Islet precursor cell (in vitro differentiated cells): ENCODE data around the gene CENPM.

Experiments
- DNase-seq: peaks from one replicate; pipeline ENCODE4 v3.0.0-alpha.2; 2018

The CENPM gene, protein sequence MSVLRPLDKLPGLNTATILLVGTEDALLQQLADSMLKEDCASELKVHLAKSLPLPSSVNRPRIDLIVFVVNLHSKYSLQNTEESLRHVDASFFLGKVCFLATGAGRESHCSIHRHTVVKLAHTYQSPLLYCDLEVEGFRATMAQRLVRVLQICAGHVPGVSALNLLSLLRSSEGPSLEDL

DNA sequence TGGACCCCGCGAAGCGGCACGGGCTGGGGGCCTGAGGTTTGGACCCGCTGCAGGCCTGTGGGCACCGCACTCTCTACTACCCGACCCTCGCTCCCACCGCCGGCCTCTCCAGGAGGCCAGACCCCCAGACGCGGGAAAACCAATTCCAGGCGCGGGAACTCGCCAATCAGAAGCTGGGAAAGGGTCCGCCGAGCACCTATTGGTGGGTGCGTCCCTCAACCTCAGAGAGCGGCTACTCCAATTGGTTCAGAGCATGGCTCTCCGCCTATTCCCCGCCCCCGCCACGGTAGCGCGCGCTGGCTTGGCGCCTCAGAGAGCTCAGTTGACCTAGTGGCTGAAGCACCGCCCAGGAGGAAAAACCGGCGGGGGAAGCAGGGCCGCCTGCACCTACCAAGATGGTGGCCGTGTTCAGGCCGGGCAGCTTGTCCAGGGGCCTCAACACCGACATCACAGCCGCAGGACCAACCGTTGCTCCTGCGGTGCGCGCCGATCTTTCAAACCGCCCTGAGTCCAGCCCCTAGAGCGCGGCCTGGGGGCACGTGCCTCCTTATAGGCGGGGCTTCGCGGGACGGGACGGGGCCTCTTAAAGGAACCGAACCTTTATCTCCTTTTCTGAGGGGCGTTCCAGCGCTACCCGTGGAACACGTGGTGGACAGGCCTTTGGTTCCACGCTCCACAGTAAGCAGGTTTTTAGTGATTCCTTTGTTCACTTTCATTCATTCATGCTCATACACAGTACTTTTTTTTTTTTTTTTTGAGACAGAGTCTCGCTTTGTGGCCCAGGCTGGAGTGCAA, at the start of gene CENPM:
Gene CENPM (minus strand): TSS at position 524 of the 795 bp plus-strand sequence. CDS start 76 bp downstream, at position 448.
- peak; percentile 99 for DNase-seq

DNA sequence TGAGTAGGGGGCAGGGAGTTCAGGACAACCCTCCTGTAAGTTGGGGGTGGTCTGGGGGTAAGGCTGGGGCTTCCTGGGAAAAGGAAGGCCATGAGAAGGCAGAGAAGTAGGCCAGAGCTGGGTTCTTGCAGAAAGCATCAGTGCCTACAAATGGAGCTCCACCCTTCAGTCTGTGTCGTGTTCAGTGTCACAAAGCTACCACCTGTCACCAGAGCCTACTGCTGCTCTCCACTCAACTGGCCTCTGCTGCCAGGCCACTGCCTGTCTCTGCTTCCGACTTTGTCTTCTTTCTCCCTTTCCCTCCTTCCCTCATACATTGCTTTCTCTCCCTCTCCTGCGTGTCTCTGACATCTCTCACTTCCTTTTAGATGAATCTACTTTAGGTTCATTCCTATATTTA, 48.3 kb upstream of the CENPM start:
- DNase-seq = peak; percentile 22

DNA sequence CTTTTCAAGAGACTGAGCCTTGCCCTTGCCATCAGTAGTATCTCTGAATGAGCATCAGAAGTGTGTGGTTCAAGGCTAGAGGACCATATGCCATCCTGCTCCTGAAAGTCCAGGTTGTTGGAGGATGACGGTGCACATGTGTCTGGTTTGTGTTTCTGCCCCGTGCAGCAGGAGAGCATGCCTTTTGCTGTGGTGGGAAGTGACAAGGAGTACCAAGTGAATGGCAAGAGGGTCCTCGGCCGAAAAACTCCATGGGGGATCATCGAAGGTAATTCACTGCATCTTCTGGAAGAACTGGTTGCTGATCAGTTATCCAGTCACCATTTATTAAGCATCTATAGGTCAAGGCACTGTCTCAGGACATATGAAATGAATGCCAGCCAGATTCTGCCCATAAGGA, 45.5 kb upstream of the CENPM start:
- DNase-seq = peak; percentile 13

DNA sequence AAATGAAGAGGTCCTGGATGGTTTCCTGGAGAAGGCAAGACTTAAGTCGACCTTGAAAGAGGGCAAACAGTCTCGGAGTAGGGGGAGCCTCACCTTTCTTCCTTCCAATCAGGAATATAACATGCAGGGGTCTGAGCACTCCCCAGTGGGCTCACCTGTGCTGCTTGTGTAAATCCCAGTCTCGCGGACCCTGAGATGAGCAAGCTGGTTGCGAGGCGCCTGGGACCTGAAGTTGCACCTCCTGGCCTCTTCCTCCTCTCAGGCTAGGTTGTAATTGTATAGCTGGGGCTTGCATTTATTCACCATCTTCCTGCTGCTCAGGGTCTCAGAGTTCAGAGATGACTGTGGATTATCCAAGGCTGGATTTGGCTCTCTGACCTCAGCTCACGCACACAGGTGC, 44.2 kb upstream of the CENPM start:
- DNase-seq = peak; percentile 22

DNA sequence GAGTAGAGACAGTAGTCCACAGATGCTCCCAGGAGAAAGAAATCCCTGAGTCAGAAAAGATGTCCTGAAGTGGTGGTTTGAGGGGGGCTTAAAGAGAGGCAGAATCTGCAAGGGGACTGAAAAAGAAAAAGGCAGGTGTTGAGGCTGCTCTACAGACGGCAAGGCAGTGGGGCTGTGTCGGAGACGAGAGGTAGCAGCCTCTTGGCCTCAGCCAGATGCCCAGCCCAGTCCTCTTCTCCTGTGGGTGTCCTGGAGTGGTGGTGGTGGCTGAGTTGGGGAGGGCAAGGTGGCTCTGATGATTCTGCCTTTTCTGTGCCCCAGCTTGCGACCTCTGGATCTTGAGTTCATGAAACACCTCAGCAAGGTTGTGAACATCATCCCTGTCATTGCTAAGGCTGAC, 42.3 kb upstream of the CENPM start:
- peak; percentile 43 for DNase-seq

DNA sequence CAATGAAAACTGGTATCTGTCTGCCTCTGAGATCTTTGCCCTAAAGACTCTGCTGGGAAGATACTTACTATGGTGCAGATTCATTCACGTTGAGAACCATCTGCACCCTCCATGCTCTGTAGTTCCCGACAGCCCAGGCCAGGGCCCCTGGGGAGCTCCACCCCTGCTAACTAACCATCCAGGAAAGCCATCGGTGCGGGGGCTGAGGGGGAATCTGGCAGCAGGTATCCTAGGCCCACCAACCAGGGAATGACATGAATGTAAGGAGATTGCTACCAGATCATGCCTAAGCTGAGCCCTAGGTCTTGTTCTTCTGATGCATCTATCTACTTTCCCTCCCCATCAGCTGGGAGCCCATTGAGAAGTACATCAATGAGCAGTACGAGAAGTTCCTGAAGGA, 40.3 kb upstream of the CENPM start:
- peak; percentile 32 for DNase-seq

DNA sequence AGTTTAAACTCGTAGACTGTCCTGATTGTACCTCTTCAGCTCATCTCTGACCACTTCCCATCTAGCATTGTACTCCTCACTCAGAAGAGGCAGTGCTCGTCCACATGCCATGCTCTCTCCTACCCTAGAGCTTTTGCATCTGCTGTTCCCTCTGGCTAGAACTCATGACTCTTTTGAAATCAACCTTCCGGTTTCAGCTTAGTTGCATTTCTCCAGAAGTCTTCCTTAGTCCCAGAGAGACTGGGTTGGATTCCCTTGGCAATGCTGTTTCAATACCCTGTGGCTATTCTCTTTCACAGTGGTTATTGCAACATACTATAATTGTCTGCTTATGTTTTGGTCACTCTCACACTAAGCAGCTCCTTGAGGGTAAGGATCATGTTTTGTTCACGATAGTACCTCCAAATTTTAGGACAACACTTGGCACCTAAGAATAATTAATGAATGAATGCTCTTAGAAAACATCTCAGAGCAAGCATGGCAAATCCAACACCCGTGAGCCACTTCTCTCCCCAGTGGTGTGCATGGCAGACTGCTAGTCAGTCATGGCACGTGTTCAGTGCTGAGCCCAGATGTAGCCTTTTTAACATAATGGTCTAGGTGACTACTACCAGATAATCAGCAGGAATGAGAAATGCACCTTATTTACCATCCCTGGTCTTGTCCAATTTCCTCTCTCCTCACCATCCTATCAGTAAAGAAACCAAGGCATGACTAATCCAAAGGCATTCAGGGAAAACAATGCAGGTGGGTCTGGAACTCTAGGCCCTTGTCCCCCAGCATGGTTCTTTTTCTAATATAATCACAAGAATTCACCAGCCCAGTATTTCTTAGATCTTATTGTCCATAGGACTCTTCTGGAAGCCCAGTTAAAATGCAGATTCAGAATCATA, 36.8 kb upstream of the CENPM start:
- no peak for DNase-seq

DNA sequence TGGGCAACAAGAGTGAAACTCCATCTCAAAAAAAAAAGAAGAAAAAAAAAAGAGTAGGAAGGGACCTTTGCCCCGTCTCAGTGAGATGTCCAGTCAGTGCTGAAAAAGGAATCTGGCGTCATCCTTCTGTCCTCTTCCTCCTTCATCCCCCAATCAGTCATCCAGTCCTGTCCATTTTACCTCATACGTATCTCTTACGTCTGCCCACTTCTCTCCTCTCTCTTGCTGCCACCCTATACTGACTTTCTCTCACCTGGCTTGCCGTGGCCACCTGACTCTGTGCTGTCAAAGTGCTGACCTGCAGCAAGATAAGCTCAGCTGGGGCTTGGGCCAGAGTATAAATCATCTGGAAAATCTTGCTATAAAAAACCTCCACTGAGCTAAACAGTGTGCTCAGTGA, 35.9 kb upstream of the CENPM start:
- DNase-seq = no peak

DNA sequence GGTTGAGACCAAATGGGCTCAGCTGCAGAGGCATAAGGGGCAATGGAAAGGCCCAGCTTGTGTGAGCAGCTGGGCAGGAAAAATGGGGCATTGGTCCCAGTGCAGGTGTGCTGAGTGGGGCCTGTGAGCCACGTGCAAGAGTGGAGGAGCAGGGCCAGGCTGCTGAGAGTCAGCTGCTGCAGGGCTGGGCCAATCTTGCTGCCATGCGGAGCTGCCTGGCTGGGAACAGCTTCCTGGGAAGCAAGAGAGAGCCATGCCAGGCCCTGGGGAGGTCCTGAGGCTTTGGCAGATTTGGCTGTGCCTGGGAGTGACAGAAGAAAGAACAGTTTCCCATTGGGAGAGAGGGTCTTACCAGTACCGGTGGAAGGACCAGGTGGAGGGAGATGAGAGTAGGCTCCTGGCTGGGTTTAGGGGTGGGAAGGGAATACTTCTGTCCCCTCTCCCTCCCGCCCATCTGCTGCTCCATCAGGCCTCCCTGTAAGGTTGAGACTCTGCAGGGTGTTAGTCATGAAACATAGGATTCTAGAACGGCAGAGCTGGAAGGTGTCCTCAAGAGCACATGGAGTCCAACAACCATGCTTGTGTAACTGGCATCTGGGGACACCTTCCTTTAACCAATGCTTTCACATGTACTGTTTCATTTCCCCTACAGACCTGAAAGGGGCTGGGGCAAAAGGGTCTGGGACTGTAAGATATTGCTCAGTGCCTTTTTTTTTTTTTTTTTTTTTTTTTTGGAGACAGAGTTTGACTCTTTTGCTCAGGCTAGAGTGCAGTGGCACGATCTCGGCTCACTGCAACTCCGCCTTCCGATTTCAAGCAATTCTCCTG, 32.7 kb upstream of the CENPM start:
- no peak for DNase-seq

DNA sequence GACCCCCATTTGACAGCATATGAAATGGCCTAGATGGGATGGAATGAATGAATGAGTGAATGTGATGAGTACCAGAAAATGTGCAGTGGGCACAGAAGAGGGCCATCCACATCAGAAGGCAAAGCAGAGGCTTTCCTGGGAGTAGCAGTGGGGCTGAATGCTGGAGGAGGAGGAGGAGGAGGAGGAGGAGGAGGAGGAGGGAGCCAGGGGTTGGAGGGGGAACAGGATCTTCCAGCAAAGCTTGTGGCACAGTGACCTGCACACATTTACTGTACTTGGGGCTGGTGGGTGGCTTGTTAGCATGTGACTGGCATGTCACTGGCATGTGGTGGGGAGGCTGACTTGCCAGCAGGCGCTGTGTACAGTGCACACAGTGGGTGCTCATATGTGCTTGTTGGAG, 31.8 kb upstream of the CENPM start:
- no peak for DNase-seq

DNA sequence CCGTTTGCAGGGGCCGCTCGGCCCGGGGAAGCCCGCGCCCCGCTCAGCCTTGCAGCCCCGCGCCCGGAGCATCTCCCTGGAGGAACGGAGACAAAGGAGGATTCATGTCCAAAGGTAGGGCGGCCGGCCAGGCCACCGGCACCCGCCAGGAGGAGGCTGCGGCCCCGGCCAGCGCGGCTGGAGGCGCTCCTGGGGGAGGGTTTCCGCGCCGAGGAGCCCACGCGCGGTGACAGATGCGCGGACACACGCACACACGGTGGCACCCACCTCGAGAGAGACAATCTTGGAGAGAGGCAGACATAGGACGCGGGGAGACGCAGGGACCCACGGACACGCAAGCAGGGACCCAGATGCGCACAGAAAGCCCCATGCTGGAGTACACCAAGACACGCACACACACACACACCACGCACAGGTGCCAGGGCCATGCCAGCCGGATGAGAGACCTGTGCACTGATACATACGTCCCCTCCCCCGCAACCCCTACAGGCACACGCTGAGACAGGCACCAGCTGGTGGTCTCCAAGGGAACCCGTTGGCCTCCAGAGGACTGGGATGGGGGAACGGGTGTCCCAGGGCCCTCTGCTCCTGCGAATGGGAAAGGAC, 30.1 kb upstream of the CENPM start:
- DNase-seq = no peak

DNA sequence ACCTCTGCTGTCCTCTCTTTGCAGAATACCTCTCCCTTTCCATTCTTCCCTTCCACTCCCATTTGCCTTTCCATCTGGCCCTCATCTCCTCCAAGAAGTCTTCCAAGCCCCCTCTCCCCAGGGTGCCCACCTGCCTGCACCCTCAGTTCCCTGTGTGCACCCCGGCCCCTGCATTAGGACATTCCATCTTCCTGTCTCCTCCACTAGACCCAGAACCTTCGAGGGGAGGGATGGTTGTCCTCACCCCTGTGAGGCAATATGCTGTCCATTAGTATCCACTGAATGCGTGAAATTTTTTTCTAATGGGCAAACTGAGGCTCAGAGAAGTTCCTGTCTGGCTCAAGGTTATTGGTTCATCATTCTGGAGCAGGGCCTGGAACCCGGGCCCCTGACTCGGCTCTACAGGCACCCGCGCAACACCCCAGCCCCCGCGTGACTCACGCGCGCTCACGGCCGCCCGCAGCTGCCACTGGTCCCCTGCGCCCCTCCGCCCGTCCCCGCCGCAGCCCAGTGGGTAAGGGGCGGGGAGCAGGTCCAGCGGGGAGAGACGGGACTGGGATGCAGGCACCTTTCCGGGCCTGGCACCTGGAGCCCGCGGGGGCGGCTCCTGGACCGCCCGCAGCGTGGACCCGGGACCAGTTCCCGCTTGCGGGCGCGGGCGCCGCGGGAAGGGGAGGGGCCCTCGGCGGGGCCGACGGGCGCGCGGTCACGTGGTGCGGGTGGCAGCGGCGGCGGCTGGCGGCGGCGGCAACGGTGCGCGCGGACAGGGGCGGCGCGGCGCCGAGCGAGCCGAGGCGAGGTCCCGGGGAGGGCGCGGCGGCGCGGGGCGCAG, 29.3 kb upstream of the CENPM start:
- no peak for DNase-seq

DNA sequence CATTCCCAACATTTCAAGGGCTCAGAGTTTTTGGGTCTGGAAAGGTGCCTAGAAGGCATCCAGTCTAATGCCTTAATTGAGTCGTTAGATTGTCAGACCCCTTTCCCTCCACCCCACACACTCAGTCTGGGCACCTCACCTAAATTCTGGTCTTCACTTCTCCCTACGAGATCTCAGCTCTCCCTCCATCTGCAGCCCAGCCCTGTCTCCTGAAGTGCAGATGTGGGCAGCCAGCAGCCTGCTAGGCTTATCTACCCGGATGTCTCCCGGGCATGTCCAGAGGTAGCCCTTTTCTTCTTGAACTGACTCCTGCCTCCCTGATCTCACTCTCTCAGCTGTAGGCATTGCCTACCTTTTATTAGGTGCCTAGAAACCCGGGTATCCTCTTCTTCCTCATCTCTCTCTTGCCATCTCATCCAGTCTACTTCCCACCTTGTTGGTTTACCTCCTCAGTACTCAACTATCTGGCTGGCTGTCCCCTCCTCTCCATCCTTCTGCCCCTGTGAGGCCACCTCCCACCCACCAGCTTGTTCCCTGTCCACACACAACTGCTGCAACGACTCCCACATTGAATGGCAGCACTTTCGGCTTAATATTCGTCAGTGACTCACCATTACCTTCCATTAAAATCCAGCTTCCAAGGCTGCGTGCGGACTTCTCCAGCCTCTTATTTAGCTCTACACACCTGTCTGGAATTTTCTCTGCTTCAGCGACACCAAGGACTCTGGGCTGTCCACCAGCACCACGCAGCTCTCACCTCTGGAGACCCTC, 28.5 kb upstream of the CENPM start:
- no peak for DNase-seq

DNA sequence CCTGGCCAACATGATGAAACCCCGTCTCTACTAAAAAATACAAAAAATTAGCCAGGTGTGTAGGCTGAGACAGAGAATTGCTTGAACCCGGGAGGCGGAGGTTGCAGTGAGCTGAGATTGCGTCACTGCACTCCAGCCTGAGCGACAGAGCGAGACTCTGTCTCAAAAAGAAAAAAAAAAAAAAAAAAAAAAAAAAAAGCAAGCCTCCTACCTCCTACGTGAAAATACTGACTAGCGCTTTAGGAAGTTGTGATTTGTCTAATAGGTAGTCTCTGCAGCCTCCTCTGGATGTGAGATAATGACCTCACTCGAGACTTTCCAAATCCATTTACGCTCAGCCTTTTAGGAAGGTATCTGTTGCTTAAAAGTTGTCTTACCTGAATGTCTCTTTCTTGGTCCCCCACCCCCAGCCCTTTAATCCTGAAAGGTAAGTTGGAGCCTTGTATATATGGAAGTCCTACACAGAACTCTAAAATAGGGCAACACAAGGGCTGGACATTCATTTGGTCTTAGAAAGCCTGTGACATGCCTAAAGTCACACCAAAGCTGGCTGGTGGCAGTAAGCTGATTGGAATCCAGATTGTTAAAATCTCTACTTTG, 27.8 kb upstream of the CENPM start:
- DNase-seq = no peak

DNA sequence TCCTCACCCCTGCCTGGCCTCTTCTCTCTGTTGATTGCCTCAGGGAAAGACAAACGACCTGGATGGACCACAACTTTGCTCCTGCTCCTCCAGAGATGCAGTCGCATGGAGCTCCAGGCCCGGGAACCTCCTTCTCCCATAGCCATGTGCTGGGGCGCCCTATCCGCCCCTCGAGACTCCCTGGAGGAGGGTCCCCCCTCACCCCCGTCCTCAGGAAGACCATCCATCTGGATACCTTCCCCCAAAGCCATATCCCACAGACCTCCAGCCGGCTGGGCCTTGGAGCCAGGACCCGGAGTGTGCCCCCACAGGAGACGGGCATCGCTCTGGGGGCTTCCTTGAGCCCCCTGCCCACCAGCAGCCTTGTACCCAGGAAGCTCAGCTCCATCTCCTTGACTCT, 24.5 kb upstream of the CENPM start:
- no peak for DNase-seq

DNA sequence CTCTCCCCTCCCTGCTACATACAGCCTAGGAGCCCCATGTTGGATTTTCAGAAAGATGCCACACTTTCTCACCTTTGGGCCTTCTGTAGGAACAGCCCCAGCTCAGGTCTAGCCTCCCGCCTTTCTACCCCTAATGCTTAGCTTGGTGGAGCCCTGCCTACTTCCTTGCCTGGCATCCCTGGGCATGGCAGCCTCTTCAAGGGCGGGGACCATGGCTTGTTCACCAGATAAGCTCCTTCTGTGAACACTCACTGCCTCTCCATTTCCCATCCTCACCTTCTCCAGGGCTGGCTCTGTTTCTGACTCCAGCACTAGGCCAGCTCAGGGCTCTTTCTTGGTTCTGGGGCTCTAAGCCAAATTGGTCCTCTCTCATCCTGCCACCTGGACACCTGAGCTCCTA, 23.6 kb upstream of the CENPM start:
- DNase-seq = no peak

DNA sequence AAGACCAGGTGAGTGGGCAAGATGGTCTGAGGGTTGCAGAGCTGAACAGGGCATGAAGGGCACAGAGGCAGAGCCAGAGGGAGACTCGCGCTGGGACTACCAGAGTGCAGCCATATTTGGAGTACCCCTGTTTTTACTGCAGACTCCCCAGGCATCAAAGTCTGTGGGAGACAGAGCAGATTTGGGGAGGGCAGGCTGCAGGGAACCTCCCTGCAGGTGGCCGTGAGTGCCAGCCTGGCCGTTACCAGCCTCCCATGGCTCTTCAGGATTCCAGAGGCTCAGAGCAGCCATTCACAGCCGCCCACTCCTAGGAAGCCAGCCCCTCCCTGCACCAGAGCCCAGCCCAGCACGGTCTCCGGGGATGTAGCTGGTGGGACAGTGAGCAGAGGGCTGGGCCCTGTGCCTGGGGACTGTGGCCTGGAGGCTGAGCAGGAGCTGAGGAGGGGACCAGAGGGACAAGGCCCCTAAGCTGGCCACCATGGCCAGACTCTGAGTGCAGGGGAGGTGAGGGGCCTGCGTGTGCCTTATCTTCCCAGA, 22.2 kb upstream of the CENPM start, which contains the start of gene SEPTIN3:
Gene SEPTIN3 (plus strand): TSS at position 334 of the 537 bp plus-strand sequence. CDS start 2,050 bp downstream, outside the sequence.
- DNase-seq = no peak

DNA sequence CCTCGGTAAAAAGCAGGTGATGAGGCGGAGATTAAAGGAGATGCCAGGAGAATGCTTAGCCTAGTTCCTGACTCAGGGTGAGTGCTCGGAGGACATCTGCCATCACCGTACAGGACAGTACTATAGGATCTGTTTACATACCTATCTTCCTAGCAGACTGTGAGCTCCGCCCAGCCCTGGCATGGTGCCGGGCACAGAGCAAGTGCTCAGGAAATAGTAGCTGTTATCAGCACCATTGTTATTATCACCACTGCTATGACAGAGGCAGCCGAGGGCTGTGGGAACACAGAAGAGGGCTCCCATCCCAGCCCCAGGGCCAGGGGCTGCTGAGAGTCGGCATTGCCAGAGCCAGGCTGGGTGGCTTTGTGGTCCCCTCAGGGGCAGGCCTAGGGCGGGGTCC, 21.6 kb upstream of the CENPM start:
- no peak for DNase-seq

DNA sequence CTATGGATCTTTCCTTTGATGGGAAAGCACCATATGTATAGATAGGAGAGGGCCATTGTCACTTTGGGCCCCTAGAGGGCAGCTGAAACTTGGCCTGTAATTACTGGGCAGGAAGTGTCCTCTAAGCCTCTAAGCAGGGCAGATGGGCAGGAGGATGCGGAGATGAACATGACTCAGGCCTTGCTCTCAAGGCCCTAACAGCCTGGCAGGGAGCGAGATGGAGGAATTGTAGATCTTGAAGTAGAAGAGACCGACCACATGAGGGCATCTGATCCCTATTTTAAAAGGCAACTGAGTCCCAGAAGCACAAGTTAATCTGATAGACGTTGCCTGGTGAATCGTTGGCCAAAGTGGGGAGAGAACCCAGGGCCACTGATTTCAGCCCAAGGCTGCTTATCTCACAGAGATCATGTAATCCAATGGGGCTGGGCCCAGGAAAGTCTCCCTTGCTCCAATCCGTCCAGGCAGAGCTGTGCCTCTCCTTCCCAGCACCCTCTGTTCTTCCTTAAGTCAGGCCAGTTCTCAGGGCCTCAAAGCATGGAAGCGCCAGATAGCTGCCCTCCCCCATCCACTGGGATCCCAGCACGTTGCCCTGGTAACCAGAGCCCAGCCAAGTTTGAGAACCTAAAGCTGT, 19.8 kb upstream of the CENPM start:
- DNase-seq = peak; percentile 89
